GM23248 (cell line): ENCODE measurements around the gene DCUN1D2.

Experiments used
- EZH2 ChIP-seq: fragments of 200-600 bp; sonication (generic); IDR thresholded peaks from 2 replicates; pipeline ENCODE4 v1.6.1; 2018; ENCODE audit warnings: antibody characterized with exemption, mild to moderate bottlenecking; ENCODE audit not compliant: insufficient read depth, poor library complexity, severe bottlenecking
- EZH2phosphoT487 ChIP-seq: fragments of 200-600 bp; sonication (generic); IDR thresholded peaks from 2 replicates; pipeline ENCODE4 v1.6.1; 2018; ENCODE audit warnings: antibody characterized with exemption, moderate library complexity, mild to moderate bottlenecking, low read depth; ENCODE audit not compliant: insufficient read depth

DNA sequence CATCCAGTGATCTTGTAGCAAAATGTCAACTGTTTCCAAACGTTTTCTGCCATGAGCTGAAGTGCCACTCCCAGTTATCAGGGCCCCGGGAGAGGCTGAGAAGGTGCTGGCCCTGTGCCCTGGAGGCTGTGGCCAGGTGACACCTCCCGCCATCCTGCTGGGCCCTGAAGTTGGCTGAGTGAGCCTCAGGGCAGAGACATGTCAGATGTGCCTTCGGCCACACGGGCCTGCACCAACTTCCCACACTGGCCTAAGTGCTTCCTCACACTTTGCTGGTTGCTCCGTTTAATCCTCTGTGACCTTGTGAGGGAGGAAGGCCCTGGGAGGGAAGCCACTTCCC lies 42.0 kb downstream of the DCUN1D2 start:
- no peak for TF ChIP-seq EZH2
- TF ChIP-seq EZH2phosphoT487, result no peak
